ENCODE data around the gene ZNF497. TPM values are rescaled to one million over a fixed set of nuclear protein-coding genes. Genes with fewer than 3 reads are reported as not detected.

The ZNF497 gene
- total and polyA plus RNA-seq, 9 of the 15 experiments (the other 6 are each of a cell fraction or from before 2014, with no cell fraction given): 0.06 to 0.98 (median 0.44) TPM; not detected in 1

GRCh38 chr19:58362272-58362994, at the start of gene ZNF497 (continued):
- TF ChIP-seq, protein P1, sequence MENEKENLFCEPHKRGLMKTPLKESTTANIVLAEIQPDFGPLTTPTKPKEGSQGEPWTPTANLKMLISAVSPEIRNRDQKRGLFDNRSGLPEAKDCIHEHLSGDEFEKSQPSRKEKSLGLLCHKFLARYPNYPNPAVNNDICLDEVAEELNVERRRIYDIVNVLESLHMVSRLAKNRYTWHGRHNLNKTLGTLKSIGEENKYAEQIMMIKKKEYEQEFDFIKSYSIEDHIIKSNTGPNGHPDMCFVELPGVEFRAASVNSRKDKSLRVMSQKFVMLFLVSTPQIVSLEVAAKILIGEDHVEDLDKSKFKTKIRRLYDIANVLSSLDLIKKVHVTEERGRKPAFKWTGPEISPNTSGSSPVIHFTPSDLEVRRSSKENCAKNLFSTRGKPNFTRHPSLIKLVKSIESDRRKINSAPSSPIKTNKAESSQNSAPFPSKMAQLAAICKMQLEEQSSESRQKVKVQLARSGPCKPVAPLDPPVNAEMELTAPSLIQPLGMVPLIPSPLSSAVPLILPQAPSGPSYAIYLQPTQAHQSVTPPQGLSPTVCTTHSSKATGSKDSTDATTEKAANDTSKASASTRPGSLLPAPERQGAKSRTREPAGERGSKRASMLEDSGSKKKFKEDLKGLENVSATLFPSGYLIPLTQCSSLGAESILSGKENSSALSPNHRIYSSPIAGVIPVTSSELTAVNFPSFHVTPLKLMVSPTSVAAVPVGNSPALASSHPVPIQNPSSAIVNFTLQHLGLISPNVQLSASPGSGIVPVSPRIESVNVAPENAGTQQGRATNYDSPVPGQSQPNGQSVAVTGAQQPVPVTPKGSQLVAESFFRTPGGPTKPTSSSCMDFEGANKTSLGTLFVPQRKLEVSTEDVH (IDR thresholded peaks at IDR 0.05; ENCODE audit: low read depth, partially characterized antibody): peak; percentile 78
- TF ChIP-seq ZNF277 (CRISPR knock-in tag; IDR thresholded peaks at IDR 0.05; ENCODE audit: borderline replicate concordance) (no peak), SRF (CRISPR knock-in tag; IDR thresholded peaks at IDR 0.05) (no peak; a peak in 2 of 4 replicates), BCL6 (CRISPR knock-in tag; IDR thresholded peaks at IDR 0.05) (no peak), GABPA (tag; conservative IDR thresholded peaks at IDR 0.05; ENCODE audit: low read depth) (peak; percentile 98), FOXM1 (IDR thresholded peaks at IDR 0.05; ENCODE audit: low read depth) (no peak), FOXM1 (CRISPR knock-in tag; IDR thresholded peaks at IDR 0.05; ENCODE audit: low read depth) (0 out of 2 replicates have a peak, but pooled peaks have one; percentile 21), SP2 (IDR thresholded peaks at IDR 0.05; ENCODE audit: extremely low read depth, low read depth, low read length, poor library complexity, severe bottlenecking) (peak; percentile 96), CSDE1 (IDR thresholded peaks at IDR 0.05) (peak in 1 of 2 experiments; percentile 99; a peak in 2 of 4 replicates), ZNF561 (CRISPR knock-in tag; conservative IDR thresholded peaks at IDR 0.05) (no peak), ZNF134 (CRISPR knock-in tag; conservative IDR thresholded peaks at IDR 0.05) (no peak), E2F6 (IDR thresholded peaks at IDR 0.05; ENCODE audit: borderline replicate concordance in 1 of 2, extremely low read depth in 1 of 2, insufficient read depth in 1 of 2, insufficient read length in 1 of 2, low read depth in 1 of 2, low read length in 1 of 2, poor library complexity in 1 of 2, severe bottlenecking in 1 of 2) (peak; percentile 47 to 73)
- TF ChIP-seq, protein P2, sequence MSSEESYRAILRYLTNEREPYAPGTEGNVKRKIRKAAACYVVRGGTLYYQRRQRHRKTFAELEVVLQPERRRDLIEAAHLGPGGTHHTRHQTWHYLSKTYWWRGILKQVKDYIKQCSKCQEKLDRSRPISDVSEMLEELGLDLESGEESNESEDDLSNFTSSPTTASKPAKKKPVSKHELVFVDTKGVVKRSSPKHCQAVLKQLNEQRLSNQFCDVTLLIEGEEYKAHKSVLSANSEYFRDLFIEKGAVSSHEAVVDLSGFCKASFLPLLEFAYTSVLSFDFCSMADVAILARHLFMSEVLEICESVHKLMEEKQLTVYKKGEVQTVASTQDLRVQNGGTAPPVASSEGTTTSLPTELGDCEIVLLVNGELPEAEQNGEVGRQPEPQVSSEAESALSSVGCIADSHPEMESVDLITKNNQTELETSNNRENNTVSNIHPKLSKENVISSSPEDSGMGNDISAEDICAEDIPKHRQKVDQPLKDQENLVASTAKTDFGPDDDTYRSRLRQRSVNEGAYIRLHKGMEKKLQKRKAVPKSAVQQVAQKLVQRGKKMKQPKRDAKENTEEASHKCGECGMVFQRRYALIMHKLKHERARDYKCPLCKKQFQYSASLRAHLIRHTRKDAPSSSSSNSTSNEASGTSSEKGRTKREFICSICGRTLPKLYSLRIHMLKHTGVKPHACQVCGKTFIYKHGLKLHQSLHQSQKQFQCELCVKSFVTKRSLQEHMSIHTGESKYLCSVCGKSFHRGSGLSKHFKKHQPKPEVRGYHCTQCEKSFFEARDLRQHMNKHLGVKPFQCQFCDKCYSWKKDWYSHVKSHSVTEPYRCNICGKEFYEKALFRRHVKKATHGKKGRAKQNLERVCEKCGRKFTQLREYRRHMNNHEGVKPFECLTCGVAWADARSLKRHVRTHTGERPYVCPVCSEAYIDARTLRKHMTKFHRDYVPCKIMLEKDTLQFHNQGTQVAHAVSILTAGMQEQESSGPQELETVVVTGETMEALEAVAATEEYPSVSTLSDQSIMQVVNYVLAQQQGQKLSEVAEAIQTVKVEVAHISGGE (CRISPR knock-in tag; IDR thresholded peaks at IDR 0.05): peak; percentile 67 to 97 (median 70); a peak in 5 of 6 replicates

Data from K562 (cell line).